DND-41 (cell line): ENCODE measurements around the gene SIX2.

ENCODE experiments used
- ATAC-seq: fragments of 200-7000 bp; cut with Tn5 transposase; 3 replicates; pipeline ENCODE4 v1.9.1; 2021; ENCODE audit warnings: low read depth; ENCODE audit not compliant: insufficient read depth
- DNase-seq: peaks from one replicate; pipeline ENCODE4 v3.0.0-alpha.2; 2020
- H2AFZ ChIP-seq: 2 replicates; pipeline ENCODE4 v1.6.0; 2012; ENCODE audit warnings: low read depth, low read length
- H3K27ac ChIP-seq: 2 replicates; pipeline ENCODE4 v1.5.1; 2012; ENCODE audit warnings: low read length, inconsistent platforms
- H3K27me3 ChIP-seq: fragments of 200-600 bp; sonication (generic); 2 replicates; pipeline ENCODE4 v1.6.0; 2012; ENCODE audit warnings: low read length, mild to moderate bottlenecking, inconsistent platforms; ENCODE audit not compliant: insufficient read depth, poor library complexity
- H3K36me3 ChIP-seq: 2 replicates; pipeline ENCODE4 v1.5.1; 2012; ENCODE audit warnings: low read length, inconsistent platforms; ENCODE audit not compliant: insufficient read depth
- H3K4me1 ChIP-seq: 2 replicates; pipeline ENCODE4 v1.5.1; 2012; ENCODE audit warnings: mild to moderate bottlenecking, low read length; ENCODE audit not compliant: insufficient read depth
- H3K4me2 ChIP-seq: 2 replicates; pipeline ENCODE4 v1.6.0; 2012; ENCODE audit warnings: mild to moderate bottlenecking, moderate library complexity, low read length, inconsistent platforms; ENCODE audit not compliant: insufficient read depth
- H3K4me3 ChIP-seq, 2 experiments: fragments of 200-600 bp in 1 of 2; shearing (Covaris generic) in 1 of 2; 2 replicates each; pipeline ENCODE4 v1.5.1; 2012 to 2016; ENCODE audit warnings: inconsistent platforms in 2 of 2, low read length in 2 of 2, mild to moderate bottlenecking in 2 of 2, low read depth in 1 of 2, moderate library complexity in 1 of 2
- H3K79me2 ChIP-seq: 2 replicates; pipeline ENCODE4 v1.6.0; 2012; ENCODE audit warnings: low read length, inconsistent platforms; ENCODE audit not compliant: insufficient read depth
- H3K9ac ChIP-seq: 2 replicates; pipeline ENCODE4 v1.6.0; 2012; ENCODE audit warnings: low read depth, mild to moderate bottlenecking, inconsistent platforms, low read length, moderate library complexity
- H3K9me3 ChIP-seq: 2 replicates; pipeline ENCODE4 v1.5.1; 2012; ENCODE audit warnings: low read length, moderate library complexity, mild to moderate bottlenecking, inconsistent platforms; ENCODE audit not compliant: insufficient read depth, severe bottlenecking
- H4K20me1 ChIP-seq: 2 replicates; pipeline ENCODE4 v1.6.0; 2012; ENCODE audit warnings: low read length; ENCODE audit not compliant: insufficient read depth
- CTCF ChIP-seq: IDR thresholded peaks from 2 replicates; pipeline ENCODE4 v1.5.1; 2012; ENCODE audit warnings: borderline replicate concordance, low read length, moderate library complexity, mild to moderate bottlenecking; ENCODE audit not compliant: poor library complexity, severe bottlenecking; ENCODE audit errors: extremely low read depth
- EZH2 ChIP-seq: IDR thresholded peaks from 3 replicates; pipeline ENCODE4 v1.6.1; 2012; ENCODE audit warnings: borderline replicate concordance, low read depth, mild to moderate bottlenecking, moderate library complexity, low read length, inconsistent platforms; ENCODE audit not compliant: severe bottlenecking

Gene SIX2

GRCh38 chr2:45011621-45012602, 2.7 kb upstream of the SIX2 start:
- Histone ChIP-seq H2AFZ (no peak overlapping the region), H3K36me3 (no peaks in the 10 kb centered on the region), H3K4me1 (no peaks in the 10 kb centered on the region), H3K4me3 (no peak overlapping the region), H3K4me2 (no peak overlapping the region), H3K9me3 (no peaks in the 10 kb centered on the region), H4K20me1 (no peaks in the 10 kb centered on the region), H3K9ac (no peak overlapping the region), H3K27me3 (no peaks in the 10 kb centered on the region), H3K79me2 (no peaks in the 10 kb centered on the region), H3K27ac (no peak overlapping the region)
- ATAC-seq (no peak), DNase-seq (no peak)
- TF ChIP-seq EZH2 (no peak), CTCF (no peak)

- ATAC-seq (no peak), DNase-seq (no peak)
- H3K4me3 ChIP-seq, result no peak overlapping the region
- no peaks in the 10 kb centered on the region for H4K20me1 ChIP-seq
- no peaks in the 10 kb centered on the region for H3K36me3 ChIP-seq
- H3K27ac ChIP-seq, result no peak overlapping the region
- H3K9me3 ChIP-seq, result no peaks in the 10 kb centered on the region
- TF ChIP-seq CTCF, result no peak
- TF ChIP-seq EZH2, result no peak
- H3K27me3 ChIP-seq, result no peaks in the 10 kb centered on the region
- no peak overlapping the region for H3K4me2 ChIP-seq
- H2AFZ ChIP-seq, result no peak overlapping the region
- no peak overlapping the region for H3K9ac ChIP-seq
- H3K4me1 ChIP-seq, result no peaks in the 10 kb centered on the region
- H3K79me2 ChIP-seq, result no peaks in the 10 kb centered on the region
Measured at GRCh38 chr2:45011121-45011520, 1.9 kb upstream of the SIX2 start.

GRCh38 chr2:45010702-45011012, 1.4 kb upstream of the SIX2 start:
- TF ChIP-seq EZH2 (no peak), CTCF (no peak)
- Histone ChIP-seq H3K9me3 (no peaks in the 10 kb centered on the region), H3K4me1 (no peaks in the 10 kb centered on the region), H4K20me1 (no peaks in the 10 kb centered on the region), H3K4me2 (no peak overlapping the region), H3K27me3 (no peaks in the 10 kb centered on the region), H2AFZ (no peak overlapping the region), H3K9ac (no peak overlapping the region), H3K4me3 (no peak overlapping the region), H3K36me3 (no peaks in the 10 kb centered on the region), H3K79me2 (no peaks in the 10 kb centered on the region), H3K27ac (no peak overlapping the region)
- ATAC-seq (no peak), DNase-seq (no peak)
